Thoracic aorta (tissue), 2 donors: ENCODE measurements around the gene LDLRAP1. TPM values are rescaled to one million over a fixed set of nuclear protein-coding genes. Genes with fewer than 3 reads are reported as not detected.

ENCODE experiments used
- ATAC-seq: fragments of 150-250 bp; one replicate; pipeline ENCODE4 v1.8.0; 2017; ENCODE audit warnings: low read depth; ENCODE audit not compliant: insufficient number of reproducible peaks, low FRiP score
- DNase-seq: peaks from one replicate; pipeline ENCODE4 v3.0.0-alpha.2; 2020; ENCODE audit warnings: low spot score
- H3K27ac ChIP-seq, 2 donors: fragments of 200-600 bp; sonication (generic); 1 replicate in 1 of 2; 2 replicates in 1 of 2; pipeline ENCODE4 v1.5.1; 2016; ENCODE audit warnings: mild to moderate bottlenecking in 2 of 2, moderate library complexity in 2 of 2
- H3K27me3 ChIP-seq: fragments of 200-600 bp; sonication (generic); replicated peaks from 2 replicates; pipeline ENCODE4 v1.6.0; 2016; ENCODE audit warnings: mild to moderate bottlenecking; ENCODE audit not compliant: insufficient read depth
- H3K36me3 ChIP-seq: fragments of 200-600 bp; sonication (generic); one replicate; pipeline ENCODE4 v1.5.1; 2016
- H3K4me1 ChIP-seq, 2 donors: fragments of 200-600 bp; sonication (generic); 1 replicate in 1 of 2; 2 replicates in 1 of 2; pipeline versions ENCODE4 v1.5.1 to v1.6.0; 2016; ENCODE audit warnings: low read depth in 2 of 2, mild to moderate bottlenecking in 1 of 2; ENCODE audit not compliant: control insufficient read depth in 1 of 2
- H3K4me3 ChIP-seq: fragments of 200-600 bp; sonication (generic); 2 replicates; pipeline ENCODE4 v1.5.1; 2016; ENCODE audit warnings: mild to moderate bottlenecking
- H3K9me3 ChIP-seq: fragments of 200-600 bp; sonication (generic); 2 replicates; pipeline ENCODE4 v1.5.1; 2016
- CTCF ChIP-seq: fragments of 200-600 bp; sonication (generic); IDR thresholded peaks from one replicate; pipeline ENCODE4 v1.5.1; 2019; ENCODE audit warnings: antibody characterized with exemption
- total RNA-seq, 2 donors: library from RNA; depleted of rRNA; stranded (reverse); fragments of >200 nt; gene quantifications; one replicate each; pipeline versions ENCODE4 v1.1.0 to v1.2.3, GENCODE V29; 2016

LDLRAP1 gene
- total RNA-seq, 2 donors from 2014 or later = 35.2 to 55.2 TPM

GRCh38 chr1:25530186-25531081 is 13.0 kb upstream of the LDLRAP1 start:
- Histone ChIP-seq H3K9me3 (peaks cover under 1% of the 10 kb centered on the region), H3K27me3 (no peaks in the 10 kb centered on the region), H3K4me3 (no peak overlapping the region), H3K36me3 (no peaks in the 10 kb centered on the region), H3K4me1 (peaks cover 4 to 25% of the 10 kb centered on the region in 2 donors), H3K27ac (no peak overlapping the region)
- ATAC-seq = no peak
- DNase-seq = no peak
- TF ChIP-seq CTCF = no peak

DNA sequence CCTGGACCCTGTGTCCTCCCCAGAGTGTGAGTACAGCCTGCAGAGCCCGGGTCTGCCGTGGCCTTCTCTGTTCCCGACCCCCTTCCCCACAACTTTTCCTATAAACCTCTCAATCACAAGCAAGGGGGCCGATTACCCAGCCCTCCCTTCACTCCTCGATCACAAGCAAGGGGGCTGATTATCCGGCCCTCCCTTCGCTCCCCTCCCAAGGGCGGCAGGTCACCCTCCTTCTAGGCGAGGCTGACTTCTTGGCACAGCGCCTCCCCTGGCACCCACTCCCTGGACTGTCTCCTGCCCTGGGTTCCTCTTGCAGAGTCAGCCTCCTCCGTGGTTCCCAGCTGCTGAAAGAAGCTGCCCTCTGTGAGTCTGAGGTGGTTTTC is 12.3 kb upstream of the LDLRAP1 start:
- Histone ChIP-seq H3K4me1 (peaks cover 4 to 25% of the 10 kb centered on the region in 2 donors), H3K9me3 (no peaks in the 10 kb centered on the region), H3K27me3 (no peaks in the 10 kb centered on the region), H3K27ac (no peak overlapping the region), H3K4me3 (no peak overlapping the region), H3K36me3 (no peaks in the 10 kb centered on the region)
- no peak for TF ChIP-seq CTCF
- DNase-seq (no peak), ATAC-seq (no peak)

GRCh38 chr1:25532970-25533369 is 10.4 kb upstream of the LDLRAP1 start:
- peak overlapping the region; percentile 29 for H3K4me3 ChIP-seq
- H3K27ac ChIP-seq = no peak overlapping the region
- no peaks in the 10 kb centered on the region for H3K9me3 ChIP-seq
- TF ChIP-seq CTCF = no peak
- DNase-seq (no peak), ATAC-seq (no peak)
- H3K36me3 ChIP-seq = no peaks in the 10 kb centered on the region
- H3K4me1 ChIP-seq = peaks cover 0 to 10% of the 10 kb centered on the region in 2 donors
- H3K27me3 ChIP-seq = no peaks in the 10 kb centered on the region

- no peak for ATAC-seq
- no peak overlapping the region for H3K27ac ChIP-seq
These were observed 9.5 kb upstream of the LDLRAP1 start for GRCh38 chr1:25533775-25534409.

More at GRCh38 chr1:25533775-25534409, 9.5 kb upstream of the LDLRAP1 start:
- DNase-seq = no peak
- no peaks in the 10 kb centered on the region for H3K36me3 ChIP-seq
- peaks cover 0 to 6% of the 10 kb centered on the region in 2 donors for H3K4me1 ChIP-seq
- no peaks in the 10 kb centered on the region for H3K9me3 ChIP-seq
- TF ChIP-seq CTCF = no peak
- no peaks in the 10 kb centered on the region for H3K27me3 ChIP-seq
- H3K4me3 ChIP-seq = no peak overlapping the region
